NCI-H460 (cell line): ENCODE measurements around the gene ABCD1. TPM values are rescaled to one million over a fixed set of nuclear protein-coding genes. Genes with fewer than 3 reads are reported as not detected.
A peak's percentile ranks its signal among the peaks of the same experiment; 100 is the strongest.
"Not testable (repeated sequence)": the region's sequence is repeated elsewhere in the genome, so short reads cannot be mapped to it uniquely, and the experiment has no call there.

Experiments
- DNase-seq: peaks from one replicate; pipeline ENCODE4 v3.0.0-alpha.2; 2016; ENCODE audit warnings: low read depth; ENCODE audit errors: extremely low read depth
- total RNA-seq: library from RNA; depleted of rRNA; stranded (reverse); fragments of >200 nt; shearing (Covaris generic); gene quantifications from 2 replicates; pipeline ENCODE4 v1.2.3, GENCODE V29; 2014

ABCD1 gene
- total RNA-seq, 1 experiment from 2014 or later: 11.2 TPM

GRCh38 chrX:153706799-153707198 lies 17.9 kb upstream of the ABCD1 start:
- DNase-seq: no peak

GRCh38 chrX:153707406-153707805 lies 17.2 kb upstream of the ABCD1 start:
- no peak for DNase-seq

GRCh38 chrX:153708415-153708814 lies 16.2 kb upstream of the ABCD1 start:
- peak; percentile 70 for DNase-seq

GRCh38 chrX:153709726-153710674 lies 14.7 kb upstream of the ABCD1 start:
- DNase-seq: no peak

- DNase-seq: no peak
Measured at GRCh38 chrX:153714256-153714655, 10.4 kb upstream of the ABCD1 start.

- DNase-seq: no peak
Measured at GRCh38 chrX:153717445-153717844, 7.2 kb upstream of the ABCD1 start.

- no peak for DNase-seq
Measured at GRCh38 chrX:153719238-153719637, 5.4 kb upstream of the ABCD1 start.

- DNase-seq: no peak
Measured at GRCh38 chrX:153719701-153720100, 5.0 kb upstream of the ABCD1 start.

GRCh38 chrX:153722704-153723350 lies 1.8 kb upstream of the ABCD1 start:
- DNase-seq: no peak

GRCh38 chrX:153723351-153724251 lies 1.1 kb upstream of the ABCD1 start:
- no peak for DNase-seq

GRCh38 chrX:153725039-153725831 lies 579 bp downstream of the ABCD1 start:
- DNase-seq: no peak

- no peak for DNase-seq
Measured at GRCh38 chrX:153725832-153726285, 1.2 kb downstream of the ABCD1 start.

- no peak for DNase-seq
Measured at GRCh38 chrX:153726286-153727122, 1.8 kb downstream of the ABCD1 start.

GRCh38 chrX:153727123-153727931 lies 2.7 kb downstream of the ABCD1 start:
- no peak for DNase-seq

- DNase-seq: no peak
Measured at GRCh38 chrX:153728095-153728494, 3.4 kb downstream of the ABCD1 start.

- no peak for DNase-seq
Measured at GRCh38 chrX:153728951-153729631, 4.4 kb downstream of the ABCD1 start.

GRCh38 chrX:153730115-153730514 lies 5.5 kb downstream of the ABCD1 start:
- not testable (repeated sequence) for DNase-seq
